ENCODE data around the gene COL6A1.

- TF ChIP-seq CTCF (conservative IDR thresholded peaks at IDR 0.05 in 1 of 2, IDR thresholded peaks at IDR 0.05 in 1 of 2; ENCODE audit: low read depth in 1 of 2, low read length in 2 of 2) (no peak), EZH2 (IDR thresholded peaks at IDR 0.05; ENCODE audit: low read length, missing control alignments) (no peak)
Measured at GRCh38 chr21:46039891-46040660, 58.5 kb downstream of the COL6A1 start.
